ENCODE data around the gene OPCML.

The OPCML gene

DNA sequence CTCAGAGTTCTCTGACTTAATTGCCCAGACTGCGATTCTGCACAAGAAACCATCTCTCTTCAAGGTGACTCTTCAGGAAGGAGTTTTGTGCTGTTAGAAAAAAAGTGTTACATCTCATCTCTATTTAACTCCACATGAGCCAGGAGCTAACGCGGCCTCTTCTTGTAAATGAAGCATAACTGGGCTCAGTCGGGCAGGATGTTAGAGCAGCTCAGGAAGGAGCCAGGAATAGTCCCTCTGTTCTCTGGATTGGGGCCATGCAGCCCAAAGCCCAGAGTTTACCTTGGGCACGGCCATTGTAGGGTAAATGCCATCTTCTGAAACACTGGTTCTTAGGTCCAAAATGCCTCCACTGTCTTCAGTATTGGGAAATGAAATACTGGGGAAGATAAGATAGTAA, 760.6 kb downstream of the OPCML start:
- no peak for DNase-seq

DNA sequence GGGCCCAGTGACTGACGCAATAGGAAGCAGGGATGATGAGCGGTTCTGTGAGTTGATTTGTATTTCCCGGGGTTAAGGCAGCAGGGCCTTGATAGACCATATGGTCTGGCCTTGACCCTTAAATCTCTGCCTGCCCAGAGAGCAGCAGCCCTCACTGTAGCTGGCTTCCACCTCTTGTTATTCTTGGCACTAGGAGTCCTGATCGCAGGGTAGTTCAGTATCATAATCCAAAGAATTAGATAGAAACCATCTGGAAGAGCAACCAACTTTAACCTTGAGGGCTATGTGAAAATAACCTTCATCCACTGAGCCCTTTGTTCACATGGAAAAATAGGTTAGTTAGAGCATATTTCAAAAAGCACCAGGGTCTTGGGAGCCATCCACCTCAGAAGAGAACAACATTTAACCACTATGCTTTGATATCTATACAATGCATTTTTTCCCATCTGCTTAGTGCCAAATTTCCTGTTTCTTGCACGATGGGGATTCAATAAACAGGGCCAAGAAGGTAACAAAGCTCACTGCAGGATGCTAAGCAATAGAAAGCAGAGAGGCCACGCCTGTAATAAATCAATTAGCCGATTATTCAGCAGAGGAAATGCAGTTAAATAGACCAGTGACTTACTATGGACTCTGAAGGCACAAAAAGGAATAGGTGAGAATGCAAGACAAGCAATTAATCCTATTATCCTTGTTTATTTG, 761.3 kb downstream of the OPCML start:
- no peak for DNase-seq

DNA sequence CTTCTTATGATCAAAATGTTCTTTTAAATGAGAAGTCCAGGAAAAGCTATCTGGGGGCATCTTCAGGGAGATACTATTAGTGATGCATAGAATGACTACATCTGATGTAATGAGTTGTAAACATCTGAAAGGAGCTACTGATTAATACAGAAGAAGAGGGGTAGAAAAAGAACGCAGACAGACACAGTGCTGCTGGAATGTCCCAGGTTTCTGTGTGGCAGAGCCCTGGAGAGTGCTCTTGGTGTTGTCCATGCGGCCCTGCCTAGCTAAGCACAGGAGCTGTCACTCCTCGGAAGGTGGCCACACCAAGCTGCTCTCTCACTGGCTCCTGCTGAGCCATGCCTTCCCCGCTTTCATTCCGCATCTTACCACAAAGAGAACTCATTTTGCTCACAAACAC, 768.8 kb downstream of the OPCML start:
- no peak for DNase-seq

DNA sequence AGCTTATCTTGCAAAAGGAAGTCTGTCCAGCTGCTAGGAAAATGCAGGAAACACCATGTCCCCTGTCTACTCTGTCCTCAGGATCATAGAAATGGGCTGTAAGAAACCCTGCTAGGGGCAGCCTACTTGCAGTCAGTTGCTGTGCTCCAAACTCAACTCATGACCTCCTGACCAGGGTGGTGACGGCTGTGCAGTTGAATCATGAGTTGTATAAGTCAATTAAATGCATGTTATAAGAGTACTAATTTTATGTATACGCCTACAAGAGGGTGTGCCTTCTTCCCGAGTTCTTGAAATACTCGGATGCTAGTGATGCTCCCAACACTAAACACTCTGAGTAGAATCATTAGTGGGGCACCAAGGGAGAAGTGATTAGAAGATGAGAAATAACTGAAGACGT, 776.4 kb downstream of the OPCML start:
- no peak for DNase-seq

DNA sequence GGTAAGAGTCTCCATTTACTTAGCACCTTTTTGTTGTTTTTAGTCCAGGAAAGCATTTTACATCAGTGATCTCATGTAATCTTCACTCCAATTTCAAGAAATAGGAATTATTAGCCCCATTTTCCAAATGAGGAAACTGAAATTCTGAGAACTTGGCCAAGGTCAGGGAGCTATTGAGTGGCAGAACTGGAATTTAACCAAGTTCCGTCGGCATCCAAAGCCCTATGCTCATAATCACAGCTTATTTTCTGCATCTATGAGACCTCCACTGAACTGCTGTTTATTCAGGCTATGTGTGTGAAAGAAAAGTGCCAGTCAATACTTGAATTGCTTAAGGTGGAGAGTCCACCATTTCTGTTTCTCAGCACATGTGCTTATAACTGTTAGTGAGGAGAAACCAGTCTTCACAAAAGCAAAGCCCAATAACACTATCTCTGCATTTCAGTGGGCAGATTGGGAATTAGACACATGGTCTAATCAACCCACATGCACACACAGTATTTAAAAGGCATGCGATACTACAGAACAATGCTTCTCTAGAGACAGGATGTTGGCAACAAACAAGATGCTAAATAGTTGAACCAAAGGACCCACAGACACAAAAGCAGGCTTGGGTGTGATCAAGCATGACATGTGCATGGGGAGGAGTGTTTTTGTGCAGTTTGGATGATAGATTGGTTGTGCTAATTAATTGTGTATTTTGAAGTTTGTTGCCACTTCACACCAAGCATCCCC, 780.6 kb downstream of the OPCML start:
- DNase-seq = no peak

DNA sequence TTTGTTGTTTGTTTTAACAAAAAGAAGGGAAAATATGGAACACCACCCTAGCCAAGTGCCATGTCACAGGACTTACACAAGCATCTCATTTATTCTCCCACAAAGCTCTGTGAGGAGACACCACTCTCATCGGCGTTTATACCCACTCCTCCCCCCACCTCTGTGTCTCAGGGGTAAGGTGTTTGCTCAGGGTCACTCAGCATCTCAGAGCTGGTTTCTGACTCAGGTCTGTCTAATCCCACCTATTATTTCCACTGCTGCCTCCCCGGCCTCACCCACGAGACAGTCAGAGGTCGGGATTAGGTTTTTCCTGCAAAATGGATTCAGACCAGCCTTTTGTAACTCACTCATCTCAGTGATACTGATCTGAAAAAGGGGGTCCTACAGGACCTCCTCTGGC, 786.0 kb downstream of the OPCML start:
- no peak for DNase-seq

DNA sequence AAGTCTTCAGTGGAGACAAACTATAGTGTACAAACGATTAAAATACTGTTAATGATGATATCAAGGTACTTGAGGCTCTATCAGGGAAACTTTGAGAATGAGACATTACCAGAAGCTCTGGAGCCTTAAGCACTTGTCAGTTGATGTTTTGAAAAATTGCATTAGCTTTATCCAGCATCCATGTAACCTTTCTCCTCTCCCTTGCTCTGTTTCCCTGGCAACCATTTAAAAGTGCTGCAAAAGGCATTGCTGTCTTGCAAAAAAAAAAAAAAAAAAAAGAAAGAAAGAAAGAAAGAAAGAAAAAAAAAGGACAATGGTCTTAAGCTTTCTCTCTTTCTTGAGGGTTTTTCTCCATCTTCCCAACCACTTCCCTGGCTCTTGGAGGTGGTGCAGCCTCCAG, 787.0 kb downstream of the OPCML start:
- no peak for DNase-seq

DNA sequence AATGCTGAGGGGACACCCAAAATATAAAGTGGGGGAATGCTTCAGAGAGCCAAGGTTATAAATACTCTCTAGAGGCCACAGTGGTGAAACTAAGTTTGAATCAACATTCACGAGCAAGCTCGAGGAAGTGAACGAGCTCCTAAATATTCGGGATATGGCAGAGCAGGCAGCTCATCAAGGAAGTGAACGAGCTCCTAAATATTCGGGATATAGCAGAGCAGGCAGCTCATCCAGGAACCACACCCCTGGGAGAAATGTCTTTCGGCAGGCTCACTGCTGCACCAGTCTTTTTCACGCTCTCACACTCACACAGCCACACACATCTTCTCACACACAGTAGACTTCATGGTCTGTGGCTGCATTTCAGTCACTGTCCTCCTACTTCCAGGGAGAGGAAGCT, 787.5 kb downstream of the OPCML start:
- DNase-seq = no peak

DNA sequence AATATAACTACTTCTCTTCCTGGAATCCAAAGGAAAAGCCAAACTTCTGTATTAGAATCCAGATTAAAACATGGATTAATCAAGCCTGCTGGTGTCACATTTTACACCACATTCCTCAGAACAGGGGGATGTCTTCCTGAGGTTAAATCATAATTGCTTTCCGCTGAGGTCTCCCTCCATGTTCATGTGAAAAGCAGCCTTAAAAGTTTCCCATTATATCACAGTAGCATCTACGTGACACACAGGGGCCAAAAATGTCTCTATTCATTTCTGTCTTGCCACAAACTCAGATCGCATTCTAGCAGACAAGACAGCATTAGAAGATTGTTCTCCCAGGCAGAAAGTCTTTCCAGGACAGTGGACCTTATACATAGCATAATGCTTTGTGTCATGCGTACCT, 788.7 kb downstream of the OPCML start:
- DNase-seq = no peak

DNA sequence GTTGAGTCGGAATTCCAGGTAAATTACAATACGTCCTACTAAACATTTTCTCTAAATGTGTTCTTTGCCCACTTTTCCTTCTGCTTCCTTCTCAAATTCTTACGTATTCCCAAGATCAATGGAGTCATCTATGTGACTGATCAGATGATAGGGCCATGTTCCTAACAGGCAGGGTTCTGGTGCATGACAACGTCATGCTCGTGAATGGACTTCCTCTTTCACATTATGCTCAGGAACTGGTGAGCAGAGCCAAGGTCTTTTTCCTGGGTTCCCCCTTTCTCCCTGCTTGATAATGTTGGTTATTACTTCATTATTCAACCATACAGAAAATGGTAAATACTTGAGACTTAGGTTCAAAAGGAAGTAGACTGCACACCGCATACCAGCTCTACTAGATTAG, 789.4 kb downstream of the OPCML start:
- no peak for DNase-seq

DNA sequence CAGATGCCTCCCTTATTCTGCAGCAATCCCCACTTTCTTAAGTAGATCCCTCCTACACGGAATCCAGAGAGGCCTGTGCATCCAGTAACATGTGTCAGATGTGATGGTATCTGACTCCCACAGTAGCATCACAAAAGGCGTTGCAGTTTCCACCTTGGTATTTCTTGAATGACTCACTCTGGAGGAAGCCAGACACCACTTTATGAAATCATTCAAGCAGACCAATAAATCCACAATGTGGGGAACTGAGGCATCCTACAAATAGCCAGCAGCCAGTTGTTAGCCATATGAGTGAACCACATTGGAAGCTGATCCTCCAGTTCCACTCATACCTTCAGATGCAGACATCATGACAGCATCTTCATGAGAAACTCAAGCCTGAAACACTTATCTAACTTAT, 798.1 kb downstream of the OPCML start:
- DNase-seq = no peak

DNA sequence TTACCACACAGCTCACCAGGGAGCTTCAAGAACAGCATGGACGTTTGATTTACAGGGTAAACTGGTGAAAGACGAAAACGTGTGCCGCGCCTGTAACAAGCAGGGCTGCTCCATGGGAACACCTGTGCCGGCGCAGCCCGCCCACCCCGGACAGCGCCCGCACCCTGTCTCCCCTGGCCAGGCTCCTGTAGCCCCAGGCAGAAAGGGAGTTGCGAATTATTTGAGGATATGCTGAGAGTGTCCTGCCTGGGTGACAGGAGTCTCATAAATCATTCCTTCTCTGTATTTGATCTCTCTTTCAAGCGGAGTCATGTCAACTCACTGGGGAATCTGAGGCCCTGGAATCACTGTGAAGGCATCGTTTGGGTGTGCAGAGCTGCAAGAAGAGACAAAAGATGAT, 804.3 kb downstream of the OPCML start:
- DNase-seq = no peak

DNA sequence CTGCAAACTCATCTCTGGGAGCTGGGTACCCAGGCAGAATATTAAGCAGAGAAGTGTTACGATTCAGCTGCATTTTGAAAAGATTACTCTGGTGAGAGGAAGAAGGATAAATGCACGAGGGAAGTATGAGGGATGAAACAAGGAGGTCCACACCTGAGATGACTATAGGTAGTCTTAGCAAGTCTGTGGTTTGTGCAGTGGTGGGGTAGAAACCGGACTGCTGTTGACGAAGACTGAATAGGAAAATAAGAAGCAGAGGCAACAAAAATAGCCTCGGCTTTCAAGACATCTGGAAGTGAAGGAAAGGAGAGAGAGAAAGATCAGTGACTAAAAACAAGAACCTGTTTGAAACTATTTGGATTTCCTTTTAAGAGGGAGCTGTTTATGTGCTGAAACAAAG, 810.8 kb downstream of the OPCML start:
- no peak for DNase-seq

DNA sequence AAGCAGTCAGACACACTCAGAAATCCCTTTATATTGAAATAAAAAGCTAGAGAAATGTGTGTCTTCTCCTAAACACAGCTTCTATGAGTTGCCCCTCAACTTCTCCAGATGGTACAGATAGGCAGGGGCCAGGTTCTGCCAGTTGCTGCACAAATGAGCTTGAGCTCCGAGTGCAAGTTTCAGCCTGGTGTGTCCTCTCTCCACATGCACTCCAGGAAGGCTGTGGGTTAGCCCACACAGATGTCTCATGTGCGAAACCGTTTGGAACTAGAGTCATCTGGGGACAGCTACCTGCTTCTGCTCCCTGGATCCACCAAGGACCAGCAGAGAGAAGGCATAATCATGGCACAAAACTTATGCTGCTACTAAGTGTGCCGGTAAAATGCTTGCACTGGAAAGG, 812.6 kb downstream of the OPCML start:
- no peak for DNase-seq

DNA sequence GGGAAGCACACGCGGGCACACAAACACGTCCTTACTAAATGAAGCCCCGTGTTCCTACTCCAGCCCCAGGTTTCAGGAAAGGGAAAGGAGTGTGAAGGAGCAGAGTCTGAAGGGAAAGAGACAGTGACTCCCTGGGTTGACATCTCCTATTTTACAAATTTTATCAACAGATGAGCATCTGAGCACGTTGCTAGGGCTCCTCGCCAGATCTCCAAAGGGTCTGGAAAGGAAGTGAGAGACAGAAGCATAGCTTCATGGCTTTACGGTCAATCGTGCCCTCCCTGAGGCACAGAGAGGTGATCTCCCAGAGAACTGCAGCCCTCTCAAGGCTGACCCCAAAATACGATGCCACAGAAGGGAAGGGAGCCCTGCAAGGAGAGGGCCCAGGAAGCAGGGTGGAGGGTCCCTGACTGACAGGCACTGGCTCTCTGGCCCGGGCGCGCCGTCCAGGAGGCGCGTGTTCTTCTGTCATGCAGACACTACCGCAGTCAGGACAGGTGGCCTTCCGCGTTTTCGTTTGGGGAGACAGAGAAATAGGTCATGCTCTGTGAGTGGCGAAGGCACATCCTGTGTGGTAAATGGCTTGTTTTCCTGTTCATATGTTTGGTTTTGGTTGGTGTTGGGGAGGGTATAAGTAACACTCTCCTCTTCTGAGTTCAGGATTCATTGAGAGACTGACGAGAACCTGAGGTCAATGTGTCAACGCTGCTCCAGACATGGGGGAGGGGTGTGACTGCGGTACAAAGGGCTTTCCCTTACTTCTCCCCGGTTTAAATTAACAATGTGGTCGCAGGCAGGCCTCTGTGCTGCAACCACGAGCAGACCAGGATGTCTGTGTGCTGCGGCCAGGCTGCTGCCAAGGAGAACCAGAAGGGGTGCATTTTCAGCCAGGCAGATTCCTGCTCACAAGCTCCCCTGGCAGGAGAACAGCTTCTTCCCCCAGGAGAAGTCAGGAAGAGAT, 813.3 kb downstream of the OPCML start:
- peak; percentile 42 to 56 for DNase-seq

DNA sequence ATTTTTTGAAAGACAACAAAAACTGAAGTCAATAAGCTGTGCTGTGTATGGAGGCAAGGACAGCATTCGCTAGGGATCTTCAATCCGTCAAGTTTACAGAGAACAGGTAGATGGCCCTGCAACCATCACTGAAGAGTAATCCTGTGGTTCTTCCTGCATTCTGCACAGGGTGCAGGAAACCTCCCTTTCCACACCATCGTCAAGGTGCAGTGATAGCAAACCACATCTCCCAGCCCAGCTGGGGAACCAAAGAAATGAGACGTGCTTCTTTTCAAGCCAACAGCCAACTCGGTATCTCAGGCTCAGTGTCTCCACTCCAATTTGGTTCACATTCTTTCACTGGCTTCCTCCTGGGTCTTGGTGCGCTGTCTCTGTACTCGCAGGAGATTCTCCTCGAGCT, 814.5 kb downstream of the OPCML start:
- DNase-seq = no peak

DNA sequence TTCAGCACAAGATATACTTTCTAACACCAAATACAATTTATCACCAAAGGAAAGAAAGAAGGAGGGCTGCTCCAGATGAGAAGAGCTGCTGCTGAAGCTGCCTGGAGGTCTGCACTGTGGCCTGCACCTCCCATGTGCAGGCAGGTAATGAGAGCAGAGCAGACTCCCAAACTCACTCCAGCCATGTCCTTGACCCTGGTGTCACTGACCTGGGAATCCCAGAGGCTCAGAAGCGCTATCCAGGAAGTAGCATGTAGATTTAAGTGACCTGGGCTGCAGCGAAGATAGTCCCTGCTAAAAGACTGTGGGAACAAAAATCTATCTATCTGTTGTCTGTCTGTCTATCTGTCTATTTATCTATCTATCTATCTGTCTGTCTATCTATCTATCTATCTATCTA, 816.3 kb downstream of the OPCML start:
- DNase-seq = no peak

DNA sequence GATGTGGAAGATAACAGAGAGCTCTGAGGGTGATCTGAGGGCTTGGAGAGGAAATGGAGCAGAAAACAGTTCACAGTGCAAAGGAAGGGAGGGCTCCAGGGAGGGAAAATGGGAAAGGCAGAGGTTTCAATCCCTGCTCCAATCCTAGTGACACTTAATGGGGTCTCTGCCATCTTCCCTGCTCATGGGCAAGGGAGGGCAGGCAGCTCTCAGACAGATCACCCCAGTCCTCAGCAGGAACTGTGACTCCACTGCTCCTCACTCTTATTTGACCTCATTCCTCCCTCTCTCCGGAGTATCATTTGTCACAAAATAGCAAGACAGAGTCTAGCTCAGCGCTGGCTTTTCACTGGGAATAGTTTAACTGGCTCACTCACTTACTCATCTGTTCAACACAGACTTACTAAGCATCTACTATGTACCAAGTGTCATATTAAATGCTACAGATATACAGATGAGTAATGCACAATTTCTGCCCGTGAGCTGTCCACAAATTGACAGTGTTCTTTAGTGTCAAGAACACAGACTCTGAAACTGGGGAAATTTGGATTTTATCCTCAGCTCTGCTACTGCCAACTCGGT, 817.4 kb downstream of the OPCML start:
- no peak for DNase-seq

DNA sequence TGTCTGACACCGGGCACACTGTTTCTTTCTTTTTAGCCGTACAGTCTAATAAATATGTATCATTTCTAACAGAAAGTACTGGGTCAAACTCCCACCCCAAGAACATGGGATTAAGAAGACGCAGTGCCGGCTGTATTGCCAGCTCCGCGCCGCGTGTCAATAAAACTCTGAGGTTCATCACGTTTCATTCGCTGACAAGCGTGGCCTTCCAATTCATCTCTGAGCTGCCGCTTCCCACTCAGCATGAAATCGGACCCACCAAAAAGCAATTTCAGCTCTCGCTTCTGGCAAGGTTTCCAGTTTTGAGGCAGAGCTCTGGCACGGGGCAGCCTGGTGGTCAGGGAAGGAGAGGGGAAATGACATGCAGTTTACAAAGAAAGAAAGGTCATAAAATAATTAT, 819.8 kb downstream of the OPCML start:
- no peak for DNase-seq

DNA sequence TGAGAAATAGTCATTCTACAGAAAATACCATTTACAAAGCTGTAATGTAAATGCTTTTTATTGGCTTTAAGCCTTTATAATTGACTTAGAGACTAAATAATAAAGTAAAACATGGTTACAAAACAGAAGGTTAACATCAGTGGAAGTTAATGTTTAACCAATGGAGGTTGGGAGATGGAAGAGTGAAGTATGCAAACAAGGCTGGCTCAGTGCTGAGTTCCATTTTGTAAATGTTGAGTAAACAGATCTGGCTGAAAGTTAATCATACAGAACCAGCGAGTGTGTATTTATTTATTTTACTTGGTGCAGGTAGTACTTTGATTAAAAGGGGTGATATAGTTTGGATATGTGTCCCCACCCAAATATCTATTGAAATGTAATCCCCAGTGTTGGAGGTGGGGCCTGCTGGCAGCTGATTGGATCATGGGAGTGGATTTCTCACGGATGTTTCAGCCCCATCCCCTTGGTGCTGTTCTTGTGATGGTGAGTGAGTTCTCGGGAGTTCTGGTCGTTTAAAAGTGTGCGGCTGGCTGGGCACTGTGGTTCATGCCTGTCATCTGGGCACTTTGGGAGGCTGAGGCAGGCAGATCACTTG, 827.4 kb downstream of the OPCML start:
- no peak for DNase-seq

DNA sequence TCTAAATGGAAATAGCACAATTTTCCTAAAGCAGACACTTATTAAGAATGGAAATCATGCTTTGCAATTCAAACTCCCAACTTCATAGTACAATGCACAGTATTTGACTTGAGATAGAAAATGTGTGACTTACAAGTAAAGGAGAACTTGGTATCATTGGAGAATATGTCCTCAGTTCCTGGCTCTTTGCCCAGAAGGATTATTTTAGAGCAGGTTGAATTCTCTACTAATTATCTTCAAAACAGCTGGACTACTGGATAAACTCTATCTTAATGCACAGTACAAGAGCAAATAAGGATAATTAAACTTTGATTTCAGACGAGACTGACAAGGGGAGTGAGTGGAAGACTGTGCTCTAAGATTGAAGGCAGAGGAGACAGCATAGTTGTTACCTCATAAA, 839.4 kb downstream of the OPCML start:
- DNase-seq = no peak

DNA sequence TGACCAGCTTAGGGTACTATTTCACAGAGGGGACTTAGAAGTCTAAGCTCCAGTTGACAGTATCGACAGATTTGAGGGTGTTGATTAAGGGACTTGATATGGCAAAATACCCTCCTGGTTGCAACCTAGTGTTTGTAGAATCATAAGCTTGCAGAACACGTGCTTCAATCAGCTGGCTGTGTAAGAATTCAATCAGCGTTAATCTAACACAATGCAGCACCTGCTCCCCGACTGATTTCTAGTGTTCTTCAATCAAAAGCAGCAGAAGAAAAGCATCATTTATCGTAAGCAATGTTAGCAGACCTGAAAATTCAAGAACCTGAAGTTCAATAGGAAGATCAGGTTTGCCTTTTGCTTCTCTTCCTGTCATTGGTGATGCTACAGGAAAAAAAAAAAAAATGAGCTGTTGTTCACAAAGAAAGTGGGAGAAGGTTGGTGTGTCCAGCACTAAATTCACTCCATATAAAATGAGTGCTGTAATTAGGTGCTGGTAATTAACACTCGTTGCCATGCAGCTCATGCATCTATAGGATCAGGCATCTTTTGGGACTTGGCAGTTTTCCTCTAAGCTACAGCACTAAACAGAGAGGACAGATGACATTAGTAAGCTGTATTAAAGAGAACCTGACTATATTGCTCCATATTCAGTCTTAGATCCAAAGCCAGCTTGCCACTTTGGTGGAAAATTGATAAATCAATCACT, 840.3 kb downstream of the OPCML start:
- no peak for DNase-seq

Data from CD4-positive, alpha-beta T cell treated with Interleukin-4 for 1 hour (primary cell).